Ureter (tissue), 1 donor: ENCODE data around the gene LONP2. TPM values are rescaled to one million over a fixed set of nuclear protein-coding genes. Genes with fewer than 3 reads are reported as not detected.
"Not testable (repeated sequence)": the region's sequence is repeated elsewhere in the genome, so short reads cannot be mapped to it uniquely, and the experiment has no call there.

Source experiments
- DNase-seq: peaks from one replicate; pipeline ENCODE4 v3.0.0-alpha.2; 2020; ENCODE audit warnings: low spot score
- total RNA-seq: library from RNA; stranded (reverse); gene quantifications from one replicate; pipeline ENCODE4 v1.2.4, GENCODE V29; 2023
- donor health status: DM: yes; HTN: yes; CAD: no.

Gene LONP2
- total RNA-seq, 1 donor from 2014 or later: 144 TPM

- DNase-seq: no peak
Measured at GRCh38 chr16:48386559-48387312, 142.6 kb downstream of the LONP2 start.

GRCh38 chr16:48392407-48392806 lies 148.3 kb downstream of the LONP2 start:
- DNase-seq: no peak

- DNase-seq: peak; percentile 51
Measured at GRCh38 chr16:48393485-48394354, 149.6 kb downstream of the LONP2 start.

- no peak for DNase-seq
Measured at GRCh38 chr16:48394355-48394703, 150.2 kb downstream of the LONP2 start.

GRCh38 chr16:48395375-48395774 lies 151.3 kb downstream of the LONP2 start:
- no peak for DNase-seq

- not testable (repeated sequence) for DNase-seq
Measured at GRCh38 chr16:48402547-48402946, 158.4 kb downstream of the LONP2 start.

- no peak for DNase-seq
Measured at GRCh38 chr16:48405153-48405552, 161.1 kb downstream of the LONP2 start.

- DNase-seq: no peak
Measured at GRCh38 chr16:48405907-48406306, 161.8 kb downstream of the LONP2 start.

Other genes starting within 250 kb of the LONP2 start
- gene ABCC12, start 88.3 kb upstream of the LONP2 start, total RNA-seq: not detected
- 1.7 TPM for gene ABCC11, start 3.2 kb downstream of the LONP2 start, total RNA-seq
- gene SIAH1, start 141.1 kb downstream of the LONP2 start, total RNA-seq: 29.7 TPM